Colonic mucosa (tissue), 4 donors: ENCODE results near the gene CDH8. TPM values are rescaled to one million over a fixed set of nuclear protein-coding genes. Genes with fewer than 3 reads are reported as not detected.

Source experiments
- DNase-seq: peaks from one replicate; pipeline ENCODE4 v3.0.0-alpha.2; 2020
- H3K27ac ChIP-seq: fragments of 200-600 bp; one replicate; pipeline ENCODE4 v1.8.0; 2021
- H3K27me3 ChIP-seq: fragments of 200-600 bp; one replicate; pipeline ENCODE4 v1.8.0; 2021
- H3K36me3 ChIP-seq: fragments of 200-600 bp; one replicate; pipeline ENCODE4 v1.8.0; 2021
- H3K4me1 ChIP-seq: fragments of 200-600 bp; one replicate; pipeline ENCODE4 v1.8.0; 2021; ENCODE audit warnings: mild to moderate bottlenecking
- H3K4me3 ChIP-seq: fragments of 200-600 bp; one replicate; pipeline ENCODE4 v1.8.0; 2021
- H3K9ac ChIP-seq, 2 donors: one replicate each; pipeline ENCODE4 v1.7.0; 2013; ENCODE audit warnings: control low read depth in 2 of 2, low read depth in 2 of 2, low read length in 2 of 2
- H3K9me3 ChIP-seq: fragments of 200-600 bp; one replicate; pipeline ENCODE4 v1.8.0; 2021
- intact Hi-C: fragments of 100-400 bp; cut with DNase I; formaldehyde crosslinking; loops from one replicate; pipeline ENCODE4 v1.14.1; 2022
- total RNA-seq, 2 donors: library from RNA; stranded (reverse); fragmentation: NEBNext Ultra II Directional in 1 of 2; extraction: Animal tissue kit (Norgen Biotek cat#: 25700) in 1 of 2; gene quantifications; one replicate each; pipeline ENCODE4 v1.2.1, GENCODE V29; 2021
- TF ChIP-seq, protein P1 (sequence below): fragments of 200-600 bp; IDR thresholded peaks from one replicate; pipeline ENCODE4 v1.8.0; 2022; ENCODE audit warnings: antibody characterized with exemption, mild to moderate bottlenecking
- donor health status: healthy.
- donor health status: DM: no; HTN: no; CAD: no.
- donor health status: DM: no; HTN: no; CAD: no.

The CDH8 gene
- total RNA-seq, 2 donors from 2014 or later, result 0.13 to 0.69 TPM

DNA sequence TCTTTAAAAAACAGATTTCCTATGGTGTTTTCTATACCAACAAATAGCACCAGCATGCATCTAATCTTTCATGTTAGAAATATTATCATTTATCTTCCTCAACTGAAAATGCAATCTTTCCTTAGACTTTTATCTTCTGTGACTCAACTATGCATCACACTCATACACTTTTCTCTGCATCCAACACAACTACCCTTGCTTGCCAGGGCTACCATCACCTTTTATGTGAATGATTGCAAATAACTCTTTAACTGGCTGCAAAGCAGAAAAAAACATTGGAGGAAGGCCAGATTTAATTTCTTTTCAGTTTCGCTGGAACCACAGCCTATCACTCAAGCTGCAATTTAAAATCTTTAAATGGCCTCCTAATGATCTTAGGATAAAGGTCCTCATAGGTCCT, 212.9 kb downstream of the CDH8 start:
- TF ChIP-seq, protein P1, sequence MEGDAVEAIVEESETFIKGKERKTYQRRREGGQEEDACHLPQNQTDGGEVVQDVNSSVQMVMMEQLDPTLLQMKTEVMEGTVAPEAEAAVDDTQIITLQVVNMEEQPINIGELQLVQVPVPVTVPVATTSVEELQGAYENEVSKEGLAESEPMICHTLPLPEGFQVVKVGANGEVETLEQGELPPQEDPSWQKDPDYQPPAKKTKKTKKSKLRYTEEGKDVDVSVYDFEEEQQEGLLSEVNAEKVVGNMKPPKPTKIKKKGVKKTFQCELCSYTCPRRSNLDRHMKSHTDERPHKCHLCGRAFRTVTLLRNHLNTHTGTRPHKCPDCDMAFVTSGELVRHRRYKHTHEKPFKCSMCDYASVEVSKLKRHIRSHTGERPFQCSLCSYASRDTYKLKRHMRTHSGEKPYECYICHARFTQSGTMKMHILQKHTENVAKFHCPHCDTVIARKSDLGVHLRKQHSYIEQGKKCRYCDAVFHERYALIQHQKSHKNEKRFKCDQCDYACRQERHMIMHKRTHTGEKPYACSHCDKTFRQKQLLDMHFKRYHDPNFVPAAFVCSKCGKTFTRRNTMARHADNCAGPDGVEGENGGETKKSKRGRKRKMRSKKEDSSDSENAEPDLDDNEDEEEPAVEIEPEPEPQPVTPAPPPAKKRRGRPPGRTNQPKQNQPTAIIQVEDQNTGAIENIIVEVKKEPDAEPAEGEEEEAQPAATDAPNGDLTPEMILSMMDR, result no peak
- intact Hi-C loops, result no loop called here
- H3K27ac ChIP-seq, result no peak overlapping the region
- H3K4me3 ChIP-seq, result no peak overlapping the region
- no peaks in the 10 kb centered on the region for H3K9me3 ChIP-seq
- H3K4me1 ChIP-seq, result no peaks in the 10 kb centered on the region
- no peaks in the 10 kb centered on the region for H3K27me3 ChIP-seq
- no peaks in the 10 kb centered on the region for H3K36me3 ChIP-seq
- H3K9ac ChIP-seq, result no peak overlapping the region
- no peak for DNase-seq

DNA sequence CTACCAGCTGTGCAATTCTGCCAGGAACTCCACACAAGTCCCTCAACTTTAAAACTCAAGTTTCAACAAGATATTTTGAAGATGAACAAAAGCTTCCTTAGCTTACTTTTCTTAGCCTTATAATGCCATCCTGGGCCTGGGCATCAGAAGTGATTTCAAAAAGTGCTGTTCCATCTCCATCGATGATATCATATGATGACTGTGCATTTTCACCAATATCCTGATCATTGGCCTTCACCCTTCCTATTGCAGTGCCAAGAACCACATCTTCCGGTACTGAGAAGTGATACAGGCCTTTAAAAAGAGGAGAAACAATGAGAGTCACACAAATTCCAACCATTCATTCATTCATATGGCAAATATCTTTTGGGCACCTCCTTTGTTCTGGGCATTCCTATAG, 215.4 kb downstream of the CDH8 start:
- H3K9me3 ChIP-seq, result no peaks in the 10 kb centered on the region
- H3K27me3 ChIP-seq, result no peaks in the 10 kb centered on the region
- no peak overlapping the region for H3K4me3 ChIP-seq
- intact Hi-C loops, result no loop called here
- TF ChIP-seq, protein P1, result no peak
- DNase-seq, result no peak
- H3K36me3 ChIP-seq, result no peaks in the 10 kb centered on the region
- H3K4me1 ChIP-seq, result no peaks in the 10 kb centered on the region
- no peak overlapping the region for H3K27ac ChIP-seq
- no peak overlapping the region for H3K9ac ChIP-seq

DNA sequence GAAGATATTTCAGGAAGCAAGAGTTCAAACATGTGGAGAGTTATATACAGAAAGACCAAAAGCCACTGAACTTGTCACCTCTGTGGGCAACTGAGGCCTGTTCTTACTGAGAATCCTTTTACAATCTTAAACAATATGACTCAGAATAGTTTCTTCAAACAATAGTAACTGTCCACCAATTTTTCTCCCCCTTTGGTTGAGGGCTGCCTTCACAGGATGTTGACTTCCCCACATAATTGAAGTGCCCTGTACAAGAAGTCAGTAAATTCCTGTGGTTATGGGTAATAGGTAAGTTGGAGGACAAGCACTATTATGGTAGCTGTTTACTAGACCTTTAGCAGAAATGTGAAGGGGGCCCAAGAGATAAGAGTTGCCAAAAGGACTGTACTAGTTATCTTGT, 215.8 kb downstream of the CDH8 start:
- Histone ChIP-seq H3K36me3 (no peaks in the 10 kb centered on the region), H3K27me3 (no peaks in the 10 kb centered on the region), H3K9me3 (no peaks in the 10 kb centered on the region), H3K4me3 (no peak overlapping the region), H3K4me1 (no peaks in the 10 kb centered on the region), H3K9ac (no peak overlapping the region), H3K27ac (no peak overlapping the region)
- TF ChIP-seq, protein P1, result no peak
- DNase-seq, result no peak
- intact Hi-C loops, result no loop called here

DNA sequence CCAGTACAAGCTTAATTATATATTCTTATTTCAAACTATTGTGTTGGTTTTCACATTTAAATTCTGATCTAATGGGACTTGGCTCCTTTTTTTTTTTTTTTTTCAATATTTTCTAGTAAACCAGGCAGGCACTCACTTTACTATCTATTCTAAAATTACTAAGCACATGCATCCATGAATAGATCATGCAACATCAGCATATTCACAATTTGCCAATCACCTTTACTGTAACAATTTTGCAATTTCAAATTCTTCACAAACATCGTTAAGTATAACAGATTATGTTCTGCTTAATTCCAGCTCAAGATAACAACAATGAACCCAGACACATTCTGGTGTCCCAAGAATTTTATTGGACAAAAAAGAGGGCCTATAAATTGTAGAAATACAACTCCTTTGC, 217.4 kb downstream of the CDH8 start:
- Histone ChIP-seq H3K27ac (no peak overlapping the region), H3K4me1 (no peaks in the 10 kb centered on the region), H3K4me3 (no peak overlapping the region), H3K9me3 (no peaks in the 10 kb centered on the region), H3K9ac (no peak overlapping the region), H3K36me3 (no peaks in the 10 kb centered on the region), H3K27me3 (no peaks in the 10 kb centered on the region)
- no peak for DNase-seq
- TF ChIP-seq, protein P1, result no peak
- intact Hi-C loops, result no loop called here

DNA sequence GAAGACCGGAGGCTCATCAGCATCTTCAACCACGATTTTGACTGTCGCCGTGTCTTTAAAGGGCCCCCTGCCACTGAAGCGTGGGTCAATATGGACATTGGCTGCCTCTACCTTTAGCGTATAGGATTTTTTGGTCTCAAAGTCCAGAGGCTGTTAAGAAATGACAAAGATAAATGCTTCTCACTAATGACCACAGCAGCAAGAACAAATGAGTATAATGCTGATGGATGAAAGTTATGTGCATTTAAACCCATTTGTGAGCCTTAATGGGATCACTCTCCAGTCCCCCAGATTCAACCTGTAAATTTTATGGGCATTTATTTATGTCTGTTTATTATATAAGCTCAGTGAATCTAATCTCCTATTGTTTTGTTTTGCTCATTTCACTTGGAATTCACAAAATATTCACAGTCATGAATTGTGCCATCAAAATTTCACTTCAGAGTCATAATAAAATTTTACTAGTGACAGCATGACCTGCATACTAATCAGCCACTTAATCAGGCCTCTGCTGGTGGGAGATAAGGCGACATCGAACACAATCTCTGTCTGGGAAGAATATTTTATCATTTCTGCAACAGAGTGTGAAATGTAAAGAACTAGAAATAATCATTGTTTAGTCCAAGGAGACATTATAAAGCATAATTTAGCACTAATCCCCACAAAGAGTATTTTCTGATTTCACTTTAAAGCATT, 218.5 kb downstream of the CDH8 start:
- intact Hi-C loops, result no loop called here
- no peak overlapping the region for H3K4me3 ChIP-seq
- DNase-seq, result no peak
- H3K9ac ChIP-seq, result no peak overlapping the region
- TF ChIP-seq, protein P1, result no peak
- H3K27ac ChIP-seq, result no peak overlapping the region
- no peaks in the 10 kb centered on the region for H3K4me1 ChIP-seq
- no peaks in the 10 kb centered on the region for H3K9me3 ChIP-seq
- H3K36me3 ChIP-seq, result no peaks in the 10 kb centered on the region
- H3K27me3 ChIP-seq, result no peaks in the 10 kb centered on the region
